GM13976 (cell line): ENCODE measurements around the gene GSC.

Experiments used
- DNase-seq: peaks from one replicate; pipeline ENCODE4 v3.0.0; 2012; ENCODE audit warnings: low spot score
- CTCF ChIP-seq: IDR thresholded peaks from 2 replicates; pipeline ENCODE4 v1.5.1; 2012; ENCODE audit warnings: borderline replicate concordance, mild to moderate bottlenecking; ENCODE audit not compliant: insufficient read depth; ENCODE audit errors: extremely low read depth, missing control alignments, control extremely low read depth
- in situ Hi-C: fragments of 300-500 bp; cut with MboI; formaldehyde crosslinking; loops from one replicate; pipeline ENCODE4 v1.12.0; 2022; ENCODE audit warnings: low sequenced_read_pairs, mixed read lengths, inconsistent platforms; ENCODE audit not compliant: unreplicated experiment

GSC gene

DNA sequence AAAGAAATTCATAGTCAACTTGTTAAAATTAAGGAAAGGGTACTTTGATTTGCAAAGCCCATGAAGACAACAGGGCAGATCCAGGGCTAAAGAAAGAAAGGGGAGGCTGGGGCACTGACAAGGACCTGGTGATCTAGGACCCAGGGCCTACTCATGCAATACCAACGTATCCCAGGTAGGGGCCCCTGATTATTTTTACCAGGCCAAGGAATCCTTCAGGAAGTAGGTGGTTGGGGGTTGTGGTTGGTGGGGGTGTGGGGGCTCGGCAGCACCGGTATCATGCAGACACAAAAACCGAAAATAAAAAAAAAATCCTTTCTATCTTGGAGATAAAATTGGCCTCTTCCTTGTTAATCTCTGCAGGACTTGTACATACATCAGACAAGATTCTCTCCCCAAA is 47.5 kb downstream of the GSC start:
- in situ Hi-C loops: no loop called here
- no peak for DNase-seq
- no peak for TF ChIP-seq CTCF
